GM18508 (cell line): Measurements from ENCODE around the gene BCORL1.

Experiments
- ATAC-seq: cut with Tn5 transposase; IDR thresholded peaks from one replicate; pipeline ENCODE4 v1.9.1; 2021; ENCODE audit warnings: moderate number of reproducible peaks; ENCODE audit not compliant: insufficient read depth, unreplicated experiment

The BCORL1 gene

DNA sequence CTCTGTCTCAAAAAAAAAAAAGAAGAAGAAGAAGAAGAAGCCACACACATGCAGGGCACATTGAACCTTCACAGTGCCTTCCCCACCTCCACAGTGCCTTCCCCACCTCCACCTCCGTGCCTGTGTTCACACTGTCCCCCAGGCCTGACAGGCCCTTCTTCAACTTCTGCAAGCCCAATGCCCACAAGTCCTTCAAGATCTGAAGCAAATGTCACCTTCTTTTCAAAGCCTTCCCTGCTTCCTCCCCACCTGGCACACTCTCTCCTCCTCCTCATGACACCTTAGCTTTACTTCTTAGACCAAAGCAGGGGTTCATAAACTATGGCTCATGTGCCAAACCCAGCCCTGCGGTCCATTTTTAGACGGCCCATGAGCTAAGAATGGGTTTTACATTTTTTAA, 107.9 kb downstream of the BCORL1 start:
- ATAC-seq = no peak

DNA sequence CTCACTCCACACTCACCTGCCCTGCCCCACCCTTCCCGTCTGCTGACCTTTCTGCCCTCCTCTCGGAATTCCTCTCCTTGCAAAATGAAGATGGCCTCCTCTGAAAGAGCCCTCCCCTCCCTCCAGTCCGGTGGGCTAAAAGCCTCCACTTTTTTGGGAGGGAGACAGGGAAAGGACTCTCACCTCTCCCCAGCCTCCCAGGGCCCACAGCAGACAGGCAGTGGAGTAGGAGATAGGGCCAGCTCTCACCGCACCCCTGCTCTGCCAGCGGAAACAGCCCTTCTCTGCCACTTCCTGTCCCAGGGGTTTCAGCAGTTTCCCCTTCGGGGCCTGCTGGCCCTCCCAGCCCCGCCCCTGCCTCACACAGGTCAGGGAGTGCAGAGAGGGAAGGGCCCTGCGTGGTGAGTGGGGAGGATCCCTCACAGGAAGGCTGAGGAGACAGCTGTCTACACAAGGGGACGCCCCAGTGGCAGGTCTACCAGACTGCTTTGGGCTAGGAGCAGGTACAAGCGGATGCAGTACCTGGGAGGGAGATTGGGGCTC, 109.6 kb downstream of the BCORL1 start:
- peak; percentile 95 for ATAC-seq

DNA sequence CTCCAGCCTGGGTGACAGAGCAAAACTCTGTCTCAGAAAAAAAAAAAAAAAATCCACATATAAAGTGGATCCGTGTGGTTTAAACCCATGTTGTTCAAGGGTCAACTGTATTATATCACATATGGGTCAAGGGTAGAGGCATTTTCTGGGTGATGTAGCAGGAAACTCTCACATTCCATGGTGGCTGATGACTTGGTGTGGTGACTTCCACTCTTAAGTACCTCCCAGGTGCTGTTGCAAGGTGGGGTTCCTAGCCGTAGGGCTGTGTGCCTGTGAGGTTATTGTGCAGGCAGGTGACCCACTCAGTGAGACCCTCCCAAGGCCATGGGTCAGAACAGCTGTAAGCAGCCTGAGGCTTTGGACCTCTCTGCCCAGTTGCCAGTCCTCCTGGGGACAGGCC, 110.8 kb downstream of the BCORL1 start:
- no peak for ATAC-seq

DNA sequence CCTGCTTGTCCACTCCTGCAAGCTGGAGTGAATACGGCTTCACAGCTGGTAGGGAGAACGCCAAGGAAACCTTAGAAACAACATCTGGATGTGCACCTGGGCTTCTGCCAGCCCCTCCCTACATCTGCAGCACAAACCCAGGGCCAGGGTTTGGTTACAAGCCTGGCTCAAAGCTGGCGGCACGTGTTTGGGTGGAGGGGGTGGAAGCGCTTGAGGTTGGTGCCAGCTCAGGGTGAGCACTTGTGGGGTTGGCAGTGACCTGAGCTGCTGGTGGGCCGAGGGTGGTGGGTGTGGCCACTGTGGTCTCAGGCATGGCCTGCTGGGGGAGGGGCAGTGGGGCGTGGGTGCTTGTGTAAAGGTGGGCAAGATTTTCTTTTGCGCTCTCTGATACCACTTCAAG, 112.3 kb downstream of the BCORL1 start:
- no peak for ATAC-seq

DNA sequence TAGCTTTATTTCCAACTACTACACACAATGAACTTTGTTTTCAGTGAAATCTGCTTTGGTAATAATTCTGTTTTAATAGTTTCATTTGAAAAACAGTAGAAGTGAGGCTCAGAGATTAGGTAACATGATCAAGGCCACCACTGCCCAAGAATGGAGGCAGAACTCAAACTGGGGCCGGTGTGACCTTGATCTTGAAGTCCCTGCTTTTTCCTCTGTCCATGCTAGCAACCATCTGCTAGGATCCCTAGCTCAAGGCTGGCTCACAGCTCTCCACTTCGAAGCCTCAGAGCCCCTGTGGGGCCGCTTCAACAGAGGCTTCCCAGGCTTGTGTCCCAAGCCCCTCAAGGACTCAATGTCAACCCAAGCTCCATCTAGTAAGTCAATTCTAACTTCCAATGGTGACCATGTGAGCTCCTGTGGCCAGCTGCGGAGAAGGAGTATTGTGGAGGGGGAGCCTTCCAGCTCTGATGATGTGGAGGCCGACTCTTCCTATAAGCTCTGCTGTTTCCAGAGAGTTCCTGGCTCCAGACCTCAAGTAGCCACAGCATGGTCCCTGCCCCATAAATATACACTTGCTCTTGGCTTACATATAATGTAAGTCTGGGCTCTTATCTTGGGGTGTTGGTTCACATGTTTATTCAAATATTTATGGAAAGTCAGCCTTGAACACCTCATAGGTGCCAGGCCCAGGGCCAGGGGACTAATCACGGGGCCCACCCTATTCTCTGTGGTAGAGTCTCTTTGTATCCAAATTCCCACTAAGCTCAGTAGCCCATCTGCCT, 113.0 kb downstream of the BCORL1 start:
- ATAC-seq = no peak

DNA sequence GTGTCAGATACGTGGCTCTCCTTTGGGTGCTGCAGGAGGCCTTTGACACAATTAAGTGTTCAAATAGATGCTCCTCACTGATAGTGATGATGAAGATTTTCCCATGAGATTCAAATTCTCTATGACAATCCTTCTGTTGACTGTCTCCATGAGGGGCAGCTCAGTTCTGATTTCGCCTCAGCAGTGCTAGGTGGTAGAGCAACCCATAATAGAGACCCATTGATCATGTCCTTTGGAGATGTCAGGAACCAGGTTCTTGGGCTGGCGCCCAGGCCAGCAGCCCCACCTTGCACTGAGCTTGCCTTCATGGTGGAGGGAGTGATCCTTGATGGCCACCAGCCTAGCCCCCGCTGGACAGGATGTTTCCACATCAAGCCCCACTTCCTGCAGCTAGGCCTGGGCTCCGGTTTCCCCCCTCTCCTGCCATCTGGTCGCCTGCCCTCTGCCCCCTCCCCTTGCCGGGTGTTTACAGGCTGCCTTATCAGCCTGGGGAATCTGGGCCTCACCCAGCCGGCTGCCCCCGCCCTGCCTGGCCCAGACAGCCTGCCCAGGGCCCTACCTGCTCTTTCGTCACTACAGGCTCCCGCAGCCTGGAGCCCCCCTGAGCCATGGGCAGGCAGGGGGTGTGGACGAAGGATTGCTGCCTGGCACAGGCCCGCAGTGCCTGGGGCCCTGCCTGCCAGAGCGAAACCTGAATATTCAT, 115.2 kb downstream of the BCORL1 start:
- ATAC-seq = no peak

DNA sequence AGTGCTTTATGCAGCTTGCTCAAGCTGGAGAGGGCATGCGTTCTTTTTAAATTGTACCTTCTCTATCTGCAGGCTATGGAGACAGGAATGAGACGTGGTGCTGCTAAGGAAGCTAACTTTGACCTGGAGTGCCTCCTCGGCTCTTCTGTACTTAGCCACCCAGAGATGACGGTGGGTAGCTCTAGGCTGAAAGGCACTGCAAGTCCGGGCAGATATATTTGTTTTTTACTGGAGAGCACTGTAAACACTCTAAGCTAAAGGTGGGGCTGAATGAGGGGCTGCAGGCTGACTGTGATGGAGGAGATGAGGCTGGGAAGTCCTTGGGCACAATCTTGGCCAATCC, 115.7 kb downstream of the BCORL1 start:
- ATAC-seq = no peak

DNA sequence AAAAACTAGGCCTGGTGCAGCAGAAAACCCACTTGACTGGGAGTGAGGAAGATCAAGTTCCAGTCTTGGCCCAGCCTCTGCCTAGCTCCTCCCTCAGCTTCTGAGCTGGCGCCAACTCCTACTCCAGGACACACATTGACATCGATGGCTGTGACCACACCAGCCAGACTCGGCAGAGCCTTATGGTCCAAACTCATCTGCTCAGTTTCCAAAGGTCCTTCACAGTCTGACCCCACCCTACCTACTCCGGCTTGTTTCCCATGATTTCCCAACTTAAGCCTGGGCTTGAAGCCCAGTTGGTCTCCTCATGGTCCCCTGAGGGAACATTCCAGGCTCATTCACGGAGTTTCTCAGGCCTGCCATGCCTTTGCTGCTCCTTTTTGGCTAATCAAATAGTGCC, 117.7 kb downstream of the BCORL1 start:
- ATAC-seq = no peak

DNA sequence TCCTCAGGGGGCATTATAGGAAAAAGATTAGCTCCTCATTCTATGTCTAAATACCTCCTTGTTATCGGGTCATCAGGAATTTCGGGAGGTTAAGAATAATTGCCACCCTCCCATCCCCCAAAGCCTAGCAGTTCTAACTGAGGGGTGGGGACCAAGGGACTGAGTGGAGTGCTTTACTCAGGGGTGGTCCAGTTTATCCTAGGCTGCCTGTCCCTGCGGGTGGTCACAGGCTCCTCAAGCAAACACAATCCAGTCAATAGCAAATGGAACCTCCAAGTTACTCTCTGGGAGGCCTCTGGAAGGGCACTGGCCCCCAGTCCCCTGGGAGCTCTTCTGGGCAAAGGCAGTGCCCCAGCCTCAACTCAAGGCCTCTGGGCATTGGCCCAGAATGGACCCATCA, 121.2 kb downstream of the BCORL1 start:
- ATAC-seq = no peak

DNA sequence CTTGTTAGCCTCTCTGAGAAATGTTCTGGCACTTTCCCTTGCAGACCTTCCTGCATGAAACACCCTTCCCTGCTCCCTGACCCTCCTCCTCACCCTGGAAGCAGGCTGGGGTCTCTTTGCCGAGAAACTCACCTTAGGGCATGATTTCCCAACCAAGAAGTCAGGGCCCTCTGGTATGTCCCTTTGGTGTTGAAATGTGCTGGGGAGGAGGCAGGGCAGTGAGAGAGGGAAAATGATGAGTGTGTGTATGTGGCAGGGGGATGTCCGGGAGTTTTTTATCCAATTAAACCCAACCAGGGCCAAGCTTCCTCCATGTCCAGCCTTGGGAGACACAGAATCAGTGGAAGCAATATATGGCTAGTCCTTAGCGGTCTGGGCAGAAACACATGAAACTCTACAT, 122.8 kb downstream of the BCORL1 start:
- ATAC-seq = no peak

DNA sequence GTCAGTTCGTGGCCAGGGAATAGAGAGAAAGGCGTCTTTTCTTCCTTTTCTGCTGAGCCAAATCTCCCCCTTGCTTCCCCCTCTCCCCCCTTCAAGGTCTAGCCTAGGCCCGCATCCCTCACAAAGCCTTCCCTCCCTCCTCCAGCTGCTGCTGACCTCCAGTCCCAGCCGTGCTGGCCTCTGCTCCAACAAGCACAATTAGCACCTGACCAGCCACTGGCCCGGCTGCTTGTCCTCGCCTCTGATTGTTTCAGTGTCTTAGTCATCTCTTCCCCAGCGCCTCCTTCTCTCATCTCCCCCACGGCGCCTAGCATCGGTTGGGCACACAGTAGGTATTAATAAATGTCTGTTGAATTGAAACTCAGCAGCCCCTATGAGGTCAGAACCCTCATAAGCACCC, 123.6 kb downstream of the BCORL1 start:
- ATAC-seq = no peak
